Large intestine (tissue), 12 donors: ENCODE measurements around the gene SPATS2L. TPM values are rescaled to one million over a fixed set of nuclear protein-coding genes. Genes with fewer than 3 reads are reported as not detected.

Experiments
- DNase-seq, 2 donors: peaks; one replicate each; pipeline versions ENCODE4 v3.0.0 to v3.0.0-alpha.2; 2013
- H3K27ac ChIP-seq: one replicate; pipeline ENCODE4 v1.5.1; 2013; ENCODE audit warnings: low read length
- H3K27me3 ChIP-seq: 2 replicates; pipeline ENCODE4 v1.6.1; 2013; ENCODE audit warnings: low read length; ENCODE audit not compliant: control insufficient read depth, insufficient read depth
- H3K36me3 ChIP-seq: 2 replicates; pipeline ENCODE4 v1.6.1; 2013; ENCODE audit warnings: low read length; ENCODE audit not compliant: control insufficient read depth, insufficient read depth
- H3K4me1 ChIP-seq: one replicate; pipeline ENCODE4 v1.6.1; 2013; ENCODE audit warnings: low read length; ENCODE audit not compliant: control insufficient read depth, insufficient read depth
- H3K4me3 ChIP-seq: one replicate; pipeline ENCODE4 v1.5.1; 2013; ENCODE audit warnings: low read length
- H3K9me3 ChIP-seq: one replicate; pipeline ENCODE4 v1.6.1; 2013; ENCODE audit warnings: mild to moderate bottlenecking, low read depth, low read length, moderate library complexity; ENCODE audit not compliant: control insufficient read depth
- WGBS: methylation state at CpG from one replicate; pipeline ENCODE4 v1.1.5; 2013; ENCODE audit warnings: low lambda C conversion rate; ENCODE audit not compliant: insufficient coverage; 5-methylcytosine and 5-hydroxymethylcytosine counted together
- long read RNA-seq, 11 donors: transcript quantifications; one replicate each; lab custom pipeline, GENCODE V29; 2026
- polyA plus RNA-seq: library from polyadenylated mRNA; unstranded; fragments of 120-200 nt; gene quantifications from one replicate; pipeline ENCODE4 v1.2.1, GENCODE V29; 2013

The SPATS2L gene, protein sequence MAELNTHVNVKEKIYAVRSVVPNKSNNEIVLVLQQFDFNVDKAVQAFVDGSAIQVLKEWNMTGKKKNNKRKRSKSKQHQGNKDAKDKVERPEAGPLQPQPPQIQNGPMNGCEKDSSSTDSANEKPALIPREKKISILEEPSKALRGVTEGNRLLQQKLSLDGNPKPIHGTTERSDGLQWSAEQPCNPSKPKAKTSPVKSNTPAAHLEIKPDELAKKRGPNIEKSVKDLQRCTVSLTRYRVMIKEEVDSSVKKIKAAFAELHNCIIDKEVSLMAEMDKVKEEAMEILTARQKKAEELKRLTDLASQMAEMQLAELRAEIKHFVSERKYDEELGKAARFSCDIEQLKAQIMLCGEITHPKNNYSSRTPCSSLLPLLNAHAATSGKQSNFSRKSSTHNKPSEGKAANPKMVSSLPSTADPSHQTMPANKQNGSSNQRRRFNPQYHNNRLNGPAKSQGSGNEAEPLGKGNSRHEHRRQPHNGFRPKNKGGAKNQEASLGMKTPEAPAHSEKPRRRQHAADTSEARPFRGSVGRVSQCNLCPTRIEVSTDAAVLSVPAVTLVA
- polyA plus RNA-seq = 105 TPM
- long read RNA-seq, donor 1, partial matches to known transcripts = 41 of 56 reads
- long read RNA-seq, donor 1, other reads (novel, unspliced or antisense) = 8 of 56 reads
- long read RNA-seq, donor 2, transcript SPATS2L-202 (12 exons, 2,119 nt) = major isoform, 5 of 48 reads
- long read RNA-seq, donor 2, partial matches to known transcripts = 24 of 48 reads
- long read RNA-seq, donor 2, other reads (novel, unspliced or antisense) = 9 of 48 reads
- long read RNA-seq, donor 3 = 0 reads
- long read RNA-seq, donor 4, partial matches to known transcripts = 12 of 12 reads
- long read RNA-seq, donor 4, other reads (novel, unspliced or antisense) = 0 of 12 reads
- long read RNA-seq, donor 5, transcript SPATS2L-204 (13 exons, 2,463 nt) = major isoform, 5 of 16 reads
- long read RNA-seq, donor 5, partial matches to known transcripts = 0 of 16 reads
- long read RNA-seq, donor 5, other reads (novel, unspliced or antisense) = 5 of 16 reads
- long read RNA-seq, donor 6, transcript SPATS2L-223 (3 exons, 745 nt) = major isoform, 5 of 120 reads
- long read RNA-seq, donor 6, partial matches to known transcripts = 111 of 120 reads
- long read RNA-seq, donor 6, other reads (novel, unspliced or antisense) = 0 of 120 reads
- long read RNA-seq, donor 7, partial matches to known transcripts = 15 of 18 reads
- long read RNA-seq, donor 7, other reads (novel, unspliced or antisense) = 0 of 18 reads
- long read RNA-seq, donor 8, partial matches to known transcripts = 190 of 207 reads
- long read RNA-seq, donor 8, other reads (novel, unspliced or antisense) = 6 of 207 reads
- long read RNA-seq, donor 9, transcript SPATS2L-223 (3 exons, 745 nt) = major isoform, 11 of 53 reads
- long read RNA-seq, donor 9, transcript SPATS2L-202 (12 exons, 2,119 nt) = minor isoform, 5 of 53 reads
- long read RNA-seq, donor 9, partial matches to known transcripts = 33 of 53 reads
- long read RNA-seq, donor 9, other reads (novel, unspliced or antisense) = 0 of 53 reads
- long read RNA-seq, donor 10, transcript SPATS2L-223 (3 exons, 745 nt) = major isoform, 5 of 156 reads
- long read RNA-seq, donor 10, transcript SPATS2L-204 (13 exons, 2,463 nt) = major isoform, 5 of 156 reads
- long read RNA-seq, donor 10, partial matches to known transcripts = 134 of 156 reads
- long read RNA-seq, donor 10, other reads (novel, unspliced or antisense) = 7 of 156 reads
- long read RNA-seq, donor 11, partial matches to known transcripts = 86 of 100 reads
- long read RNA-seq, donor 11, other reads (novel, unspliced or antisense) = 5 of 100 reads

GRCh38 chr2:200306196-200306930 lies at the start of gene SPATS2L:
TSS of gene SPATS2L (plus strand) at chr2:200306693. CDS start at chr2:200389245, 82,552 bp downstream.
- no peaks in the 10 kb centered on the region for H3K27me3 ChIP-seq
- WGBS = 0% methylated on average over 3 of the region's 69 CpGs
- no peaks in the 10 kb centered on the region for H3K9me3 ChIP-seq
- no peaks in the 10 kb centered on the region for H3K36me3 ChIP-seq
- peak within 1 kb of the TSS; percentile 75 for H3K4me3 ChIP-seq
- peak; percentile 68 to 90 for DNase-seq
- peaks cover 22% of the 10 kb centered on the region for H3K4me1 ChIP-seq
- peak within 1 kb of the TSS; percentile 99 for H3K27ac ChIP-seq

- H3K4me1 ChIP-seq = peaks cover 1% of the 10 kb centered on the region
- no peak overlapping the region for H3K27ac ChIP-seq
- H3K36me3 ChIP-seq = no peaks in the 10 kb centered on the region
- no peaks in the 10 kb centered on the region for H3K9me3 ChIP-seq
- H3K27me3 ChIP-seq = no peaks in the 10 kb centered on the region
- 100% methylated on average over 2 of the region's 6 CpGs for WGBS
- no peak overlapping the region for H3K4me3 ChIP-seq
- no peak for DNase-seq
Observed at GRCh38 chr2:200257570-200257969, 48.9 kb upstream of the SPATS2L start.

DNA sequence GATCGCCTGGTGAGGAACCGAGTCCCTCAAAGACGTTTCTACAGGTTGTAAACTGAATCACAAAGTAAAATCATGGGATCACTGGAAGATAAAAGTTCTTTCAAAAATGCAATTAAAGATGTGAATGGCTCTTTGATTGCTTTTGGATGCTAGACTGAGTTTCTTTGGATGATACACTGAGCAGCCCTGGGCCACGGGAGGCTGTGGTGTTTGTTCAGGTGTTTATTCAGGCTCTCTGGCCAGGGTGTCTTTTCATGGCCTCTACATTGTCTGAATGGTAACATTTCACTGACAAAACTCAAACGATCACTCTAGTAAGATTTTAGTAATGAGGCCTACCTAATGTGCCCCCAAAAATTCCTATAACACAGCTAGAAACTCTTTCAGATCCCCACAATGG lies 48.4 kb upstream of the SPATS2L start:
- DNase-seq = no peak
- Histone ChIP-seq H3K4me3 (no peak overlapping the region), H3K36me3 (no peaks in the 10 kb centered on the region), H3K9me3 (no peaks in the 10 kb centered on the region), H3K4me1 (peaks cover 2% of the 10 kb centered on the region), H3K27me3 (no peaks in the 10 kb centered on the region), H3K27ac (no peak overlapping the region)
- 60% methylated on average over 2 of the region's 5 CpGs for WGBS

GRCh38 chr2:200258881-200259576 lies 47.5 kb upstream of the SPATS2L start:
- Histone ChIP-seq H3K9me3 (no peaks in the 10 kb centered on the region), H3K36me3 (no peaks in the 10 kb centered on the region), H3K27me3 (no peaks in the 10 kb centered on the region), H3K4me1 (peaks cover 2% of the 10 kb centered on the region), H3K4me3 (no peak overlapping the region), H3K27ac (no peak overlapping the region)
- no peak for DNase-seq
- WGBS = no CpG with 5 or more reads among the region's 7 CpGs

- peak; percentile 40 to 70 for DNase-seq
Observed at GRCh38 chr2:200259577-200259957, 46.9 kb upstream of the SPATS2L start.

GRCh38 chr2:200262047-200262446 lies 44.4 kb upstream of the SPATS2L start:
- Histone ChIP-seq H3K9me3 (no peaks in the 10 kb centered on the region), H3K4me1 (peaks cover 2% of the 10 kb centered on the region), H3K4me3 (no peak overlapping the region), H3K27me3 (no peaks in the 10 kb centered on the region), H3K36me3 (no peaks in the 10 kb centered on the region), H3K27ac (no peak overlapping the region)
- DNase-seq = peak; percentile 32 to 56
- 67% methylated on average over 1 of the region's 2 CpGs for WGBS

More at GRCh38 chr2:200259577-200259957, 46.9 kb upstream of the SPATS2L start:
- Histone ChIP-seq H3K4me1 (peaks cover 2% of the 10 kb centered on the region), H3K36me3 (no peaks in the 10 kb centered on the region), H3K27me3 (no peaks in the 10 kb centered on the region), H3K9me3 (no peaks in the 10 kb centered on the region), H3K4me3 (no peak overlapping the region), H3K27ac (no peak overlapping the region)
- no CpG with 5 or more reads among the region's 5 CpGs for WGBS

GRCh38 chr2:200263279-200263678 lies 43.2 kb upstream of the SPATS2L start:
- no peak overlapping the region for H3K4me3 ChIP-seq
- no peaks in the 10 kb centered on the region for H3K9me3 ChIP-seq
- WGBS = no CpG with 5 or more reads among the region's 1 CpG
- H3K27me3 ChIP-seq = no peaks in the 10 kb centered on the region
- H3K36me3 ChIP-seq = no peaks in the 10 kb centered on the region
- peaks cover 2% of the 10 kb centered on the region for H3K4me1 ChIP-seq
- H3K27ac ChIP-seq = no peak overlapping the region
- peak in 1 of 2 donors; percentile 27 for DNase-seq

- peaks cover 2% of the 10 kb centered on the region for H3K4me1 ChIP-seq
- no peak overlapping the region for H3K4me3 ChIP-seq
- no peak for DNase-seq
- no CpG with 5 or more reads among the region's 2 CpGs for WGBS
- no peaks in the 10 kb centered on the region for H3K9me3 ChIP-seq
- H3K27ac ChIP-seq = no peak overlapping the region
- no peaks in the 10 kb centered on the region for H3K27me3 ChIP-seq
- H3K36me3 ChIP-seq = no peaks in the 10 kb centered on the region
Observed at GRCh38 chr2:200264631-200265030, 41.9 kb upstream of the SPATS2L start.
